A549 (cell line): ENCODE measurements around the gene VHLL.
A peak's percentile ranks its signal among the peaks of the same experiment; 100 is the strongest.

ENCODE experiments used
- ATOH8 ChIP-seq: fragments of 250-450 bp; sonication (Bioruptor Pico); IDR thresholded peaks from 2 replicates; pipeline ENCODE4 v1.5.0; 2020; ENCODE audit warnings: low read depth, mild to moderate bottlenecking, moderate library complexity
- BHLHE40 ChIP-seq: IDR thresholded peaks from 2 replicates; pipeline ENCODE4 v1.6.1; 2012; ENCODE audit warnings: low read depth, low read length, inconsistent platforms
- CHD2 ChIP-seq: fragments of 150-350 bp; IDR thresholded peaks from 2 replicates; pipeline ENCODE4 v1.6.1; 2014; ENCODE audit warnings: low read length; ENCODE audit not compliant: partially characterized antibody
- CTCF ChIP-seq: fragments of >200 bp; sonication (Bioruptor Twin); formaldehyde crosslinking; IDR thresholded peaks from 3 replicates; pipeline ENCODE4 v1.5.1; 2016
- ELK1 ChIP-seq: fragments of 150-350 bp; IDR thresholded peaks from 2 replicates; pipeline ENCODE4 v1.6.1; 2014; ENCODE audit warnings: low read depth, mild to moderate bottlenecking, low read length
- HOXA7 ChIP-seq: fragments of 250-450 bp; sonication (Bioruptor Pico); IDR thresholded peaks from 2 replicates; pipeline ENCODE4 v1.5.0; 2020; ENCODE audit warnings: mild to moderate bottlenecking, moderate library complexity
- MAX ChIP-seq: IDR thresholded peaks from 2 replicates; pipeline ENCODE4 v1.6.1; 2012
- MYC ChIP-seq: IDR thresholded peaks from 2 replicates; pipeline ENCODE4 v1.6.1; 2012; ENCODE audit warnings: mild to moderate bottlenecking, inconsistent platforms, low read length, improper control_type of control experiment, borderline replicate concordance
- POLR2A ChIP-seq: IDR thresholded peaks from 2 replicates; pipeline ENCODE4 v1.6.1; 2012; ENCODE audit warnings: mild to moderate bottlenecking, low read length
- RCOR1 ChIP-seq: fragments of 150-350 bp; IDR thresholded peaks from 2 replicates; pipeline ENCODE4 v1.6.1; 2014; ENCODE audit warnings: antibody characterized with exemption, low read length, low read depth
- REST ChIP-seq: fragments of 200-600 bp; sonication (generic); IDR thresholded peaks from 2 replicates; pipeline ENCODE4 v1.6.1; 2016; ENCODE audit warnings: antibody characterized with exemption, mild to moderate bottlenecking, moderate library complexity
- RFX5 ChIP-seq: fragments of 450-650 bp; IDR thresholded peaks from 2 replicates; pipeline ENCODE4 v1.7.1; 2014; ENCODE audit warnings: antibody characterized with exemption, mild to moderate bottlenecking, moderate library complexity
- USF2 ChIP-seq: fragments of 450-650 bp; IDR thresholded peaks from 2 replicates; pipeline ENCODE4 v1.6.1; 2014; ENCODE audit warnings: antibody characterized with exemption
- ZNF302 ChIP-seq: fragments of 250-450 bp; sonication (Bioruptor Pico); IDR thresholded peaks from 2 replicates; pipeline ENCODE4 v1.9.0; 2021; ENCODE audit warnings: inconsistent platforms, mild to moderate bottlenecking, moderate library complexity

- TF ChIP-seq MAX: 0 out of 2 replicates have a peak, but pooled peaks have one; percentile 25
- no peak for TF ChIP-seq MYC
- TF ChIP-seq USF2: no peak
- TF ChIP-seq CTCF: no peak
- no peak for TF ChIP-seq ELK1
- TF ChIP-seq POLR2A: no peak
- TF ChIP-seq ATOH8: no peak
- no peak for TF ChIP-seq HOXA7 (CRISPR knock-in tag)
- no peak for TF ChIP-seq RFX5
- TF ChIP-seq RCOR1: no peak
- no peak for TF ChIP-seq CHD2
- TF ChIP-seq BHLHE40: no peak
- TF ChIP-seq ZNF302: no peak
- TF ChIP-seq REST: no peak
These were observed 17.8 kb downstream of the VHLL start for GRCh38 chr1:156281281-156281680.
